Nephron (organoid): ENCODE results near the gene ZNF503.

Experiments
- H3K27ac Mint-ChIP-seq, 3 experiments: 2 replicates each; pipeline ENCODE4 v1.8.0; 2020; ENCODE audit warnings: mixed read lengths in 3 of 3, mild to moderate bottlenecking in 2 of 3, moderate library complexity in 1 of 3
- H3K27me3 Mint-ChIP-seq: 2 replicates; pipeline ENCODE4 v1.8.0; 2021; ENCODE audit warnings: low read depth, mild to moderate bottlenecking, moderate library complexity, mixed read lengths
- H3K36me3 Mint-ChIP-seq: 2 replicates; pipeline ENCODE4 v1.8.0; 2020; ENCODE audit warnings: low read depth, mixed read lengths
- H3K4me1 Mint-ChIP-seq: 2 replicates; pipeline ENCODE4 v1.8.0; 2020; ENCODE audit warnings: mixed read lengths
- H3K4me3 Mint-ChIP-seq, 3 experiments: 2 replicates each; pipeline ENCODE4 v1.8.0; 2020; ENCODE audit warnings: mild to moderate bottlenecking in 3 of 3, mixed read lengths in 3 of 3, moderate library complexity in 2 of 3
- H3K9me3 Mint-ChIP-seq: 2 replicates; pipeline ENCODE4 v1.8.0; 2020; ENCODE audit warnings: mixed read lengths
- CTCF ChIP-seq, 3 experiments: fragments of 200-600 bp; sonication (generic); IDR thresholded peaks; one replicate each; pipeline ENCODE4 v1.5.0; 2021; ENCODE audit warnings: antibody characterized with exemption in 3 of 3; ENCODE audit not compliant: unreplicated experiment in 3 of 3

ZNF503 gene

GRCh38 chr10:75358132-75358531 is 43.4 kb downstream of the ZNF503 start:
- Mint-ChIP-seq H3K27ac (peak overlapping the region in 1 of 3 experiments; percentile 60), H3K27me3 (peaks cover 28% of the 10 kb centered on the region), H3K9me3 (no peaks in the 10 kb centered on the region), H3K4me1 (peaks cover 12% of the 10 kb centered on the region), H3K4me3 (no peak overlapping the region), H3K36me3 (no peaks in the 10 kb centered on the region)
- TF ChIP-seq CTCF (IDR thresholded peaks at IDR 0.05; ENCODE audit: unreplicated experiment in 3 of 3): no peak

GRCh38 chr10:75357500-75357899 is 44.1 kb downstream of the ZNF503 start:
- no peak for TF ChIP-seq CTCF (IDR thresholded peaks at IDR 0.05; ENCODE audit: unreplicated experiment in 3 of 3)
- no peak overlapping the region for H3K4me3 Mint-ChIP-seq

GRCh38 chr10:75356484-75356883 is 45.1 kb downstream of the ZNF503 start:
- H3K27me3 Mint-ChIP-seq: peaks cover 34% of the 10 kb centered on the region
- peaks cover 21% of the 10 kb centered on the region for H3K4me1 Mint-ChIP-seq
- H3K9me3 Mint-ChIP-seq: no peaks in the 10 kb centered on the region
- no peak overlapping the region for H3K4me3 Mint-ChIP-seq
- no peaks in the 10 kb centered on the region for H3K36me3 Mint-ChIP-seq
- TF ChIP-seq CTCF (IDR thresholded peaks at IDR 0.05; ENCODE audit: unreplicated experiment in 3 of 3): peak in 1 of 3 experiments; percentile 9
- no peak overlapping the region for H3K27ac Mint-ChIP-seq

More at GRCh38 chr10:75357500-75357899, 44.1 kb downstream of the ZNF503 start:
- Mint-ChIP-seq H3K4me1 (peaks cover 19% of the 10 kb centered on the region), H3K27ac (no peak overlapping the region), H3K36me3 (no peaks in the 10 kb centered on the region), H3K27me3 (peaks cover 29% of the 10 kb centered on the region), H3K9me3 (no peaks in the 10 kb centered on the region)

- Mint-ChIP-seq H3K27me3 (peaks cover 32% of the 10 kb centered on the region), H3K4me3 (no peak overlapping the region), H3K9me3 (no peaks in the 10 kb centered on the region), H3K36me3 (no peaks in the 10 kb centered on the region), H3K4me1 (peaks cover 21% of the 10 kb centered on the region), H3K27ac (no peak overlapping the region)
- no peak for TF ChIP-seq CTCF (IDR thresholded peaks at IDR 0.05; ENCODE audit: unreplicated experiment in 3 of 3)
These were observed 45.9 kb downstream of the ZNF503 start for GRCh38 chr10:75355706-75356105.

- peaks cover 11% of the 10 kb centered on the region for H3K4me1 Mint-ChIP-seq
- no peak overlapping the region for H3K27ac Mint-ChIP-seq
- TF ChIP-seq CTCF (IDR thresholded peaks at IDR 0.05; ENCODE audit: unreplicated experiment in 3 of 3): no peak
- no peaks in the 10 kb centered on the region for H3K36me3 Mint-ChIP-seq
- H3K9me3 Mint-ChIP-seq: no peaks in the 10 kb centered on the region
- no peak overlapping the region for H3K4me3 Mint-ChIP-seq
- H3K27me3 Mint-ChIP-seq: peaks cover 30% of the 10 kb centered on the region
These were observed 48.4 kb downstream of the ZNF503 start for GRCh38 chr10:75353183-75353582.

GRCh38 chr10:75352650-75353049 is 48.9 kb downstream of the ZNF503 start:
- Mint-ChIP-seq H3K9me3 (no peaks in the 10 kb centered on the region), H3K27ac (no peak overlapping the region), H3K4me3 (no peak overlapping the region), H3K4me1 (peaks cover 10% of the 10 kb centered on the region), H3K27me3 (peaks cover 27% of the 10 kb centered on the region), H3K36me3 (no peaks in the 10 kb centered on the region)
- no peak for TF ChIP-seq CTCF (IDR thresholded peaks at IDR 0.05; ENCODE audit: unreplicated experiment in 3 of 3)
